Measurements from ENCODE around the gene MBOAT1.

MBOAT1 gene

GRCh38 chr6:20113649-20114224, 98.5 kb downstream of the MBOAT1 start:
- no peaks in the 10 kb centered on the region for H3K4me1 ChIP-seq (ENCODE audit: control insufficient read depth in 1 of 2, insufficient read depth in 2 of 2, low read length in 2 of 2)
- H3K27ac ChIP-seq (ENCODE audit: low read length) = no peak overlapping the region
- H3K9me3 ChIP-seq (ENCODE audit: control insufficient read depth in 1 of 2, low read length in 2 of 2) = no peaks in the 10 kb centered on the region
- no peaks in the 10 kb centered on the region for H3K27me3 ChIP-seq (ENCODE audit: low read depth, low read length)
- H3K36me3 ChIP-seq (ENCODE audit: control insufficient read depth in 1 of 2, insufficient read depth in 2 of 2, low read length in 2 of 2) = peaks cover 21 to 30% of the 10 kb centered on the region in 2 donors
- H3K4me3 ChIP-seq (ENCODE audit: low read depth in 1 of 2, low read length in 2 of 2) = no peak overlapping the region

GRCh38 chr6:20112841-20113240, 99.4 kb downstream of the MBOAT1 start:
- H3K36me3 ChIP-seq (ENCODE audit: control insufficient read depth in 1 of 2, insufficient read depth in 2 of 2, low read length in 2 of 2) = peaks cover 25 to 31% of the 10 kb centered on the region in 2 donors
- H3K27ac ChIP-seq (ENCODE audit: low read length) = no peak overlapping the region
- H3K4me3 ChIP-seq (ENCODE audit: low read depth in 1 of 2, low read length in 2 of 2) = no peak overlapping the region
- no peaks in the 10 kb centered on the region for H3K4me1 ChIP-seq (ENCODE audit: control insufficient read depth in 1 of 2, insufficient read depth in 2 of 2, low read length in 2 of 2)
- no peaks in the 10 kb centered on the region for H3K9me3 ChIP-seq (ENCODE audit: control insufficient read depth in 1 of 2, low read length in 2 of 2)
- no peaks in the 10 kb centered on the region for H3K27me3 ChIP-seq (ENCODE audit: low read depth, low read length)

GRCh38 chr6:20112241-20112640, 100.0 kb downstream of the MBOAT1 start:
- H3K4me1 ChIP-seq (ENCODE audit: control insufficient read depth in 1 of 2, insufficient read depth in 2 of 2, low read length in 2 of 2) = no peaks in the 10 kb centered on the region
- peaks cover 27 to 31% of the 10 kb centered on the region in 2 donors for H3K36me3 ChIP-seq (ENCODE audit: control insufficient read depth in 1 of 2, insufficient read depth in 2 of 2, low read length in 2 of 2)
- no peak overlapping the region for H3K4me3 ChIP-seq (ENCODE audit: low read depth in 1 of 2, low read length in 2 of 2)
- no peaks in the 10 kb centered on the region for H3K9me3 ChIP-seq (ENCODE audit: control insufficient read depth in 1 of 2, low read length in 2 of 2)
- H3K27me3 ChIP-seq (ENCODE audit: low read depth, low read length) = no peaks in the 10 kb centered on the region
- no peak overlapping the region for H3K27ac ChIP-seq (ENCODE audit: low read length)

- no peaks in the 10 kb centered on the region for H3K4me1 ChIP-seq (ENCODE audit: control insufficient read depth in 1 of 2, insufficient read depth in 2 of 2, low read length in 2 of 2)
- no peak overlapping the region for H3K4me3 ChIP-seq (ENCODE audit: low read depth in 1 of 2, low read length in 2 of 2)
- H3K36me3 ChIP-seq (ENCODE audit: control insufficient read depth in 1 of 2, insufficient read depth in 2 of 2, low read length in 2 of 2) = peaks cover 31 to 36% of the 10 kb centered on the region in 2 donors
- no peaks in the 10 kb centered on the region for H3K9me3 ChIP-seq (ENCODE audit: control insufficient read depth in 1 of 2, low read length in 2 of 2)
- H3K27me3 ChIP-seq (ENCODE audit: low read depth, low read length) = no peaks in the 10 kb centered on the region
- no peak overlapping the region for H3K27ac ChIP-seq (ENCODE audit: low read length)
These were observed 101.8 kb downstream of the MBOAT1 start for GRCh38 chr6:20110478-20110877.

- Histone ChIP-seq H3K9me3 (ENCODE audit: control insufficient read depth in 1 of 2, low read length in 2 of 2) (no peaks in the 10 kb centered on the region), H3K4me3 (ENCODE audit: low read depth in 1 of 2, low read length in 2 of 2) (no peak overlapping the region), H3K4me1 (ENCODE audit: control insufficient read depth in 1 of 2, insufficient read depth in 2 of 2, low read length in 2 of 2) (no peaks in the 10 kb centered on the region), H3K27ac (ENCODE audit: low read length) (no peak overlapping the region), H3K36me3 (ENCODE audit: control insufficient read depth in 1 of 2, insufficient read depth in 2 of 2, low read length in 2 of 2) (peaks cover 31 to 32% of the 10 kb centered on the region in 2 donors), H3K27me3 (ENCODE audit: low read depth, low read length) (no peaks in the 10 kb centered on the region)
These were observed 102.7 kb downstream of the MBOAT1 start for GRCh38 chr6:20109526-20109925.

GRCh38 chr6:20105838-20106237, 106.4 kb downstream of the MBOAT1 start:
- Histone ChIP-seq H3K27ac (ENCODE audit: low read length) (no peak overlapping the region), H3K36me3 (ENCODE audit: control insufficient read depth in 1 of 2, insufficient read depth in 2 of 2, low read length in 2 of 2) (peaks cover 19% of the 10 kb centered on the region in 2 donors), H3K27me3 (ENCODE audit: low read depth, low read length) (no peaks in the 10 kb centered on the region), H3K4me3 (ENCODE audit: low read depth in 1 of 2, low read length in 2 of 2) (no peak overlapping the region), H3K9me3 (ENCODE audit: control insufficient read depth in 1 of 2, low read length in 2 of 2) (no peaks in the 10 kb centered on the region), H3K4me1 (ENCODE audit: control insufficient read depth in 1 of 2, insufficient read depth in 2 of 2, low read length in 2 of 2) (no peaks in the 10 kb centered on the region)

- H3K9me3 ChIP-seq (ENCODE audit: control insufficient read depth in 1 of 2, low read length in 2 of 2) = no peaks in the 10 kb centered on the region
- no peak overlapping the region for H3K27ac ChIP-seq (ENCODE audit: low read length)
- H3K36me3 ChIP-seq (ENCODE audit: control insufficient read depth in 1 of 2, insufficient read depth in 2 of 2, low read length in 2 of 2) = peaks cover 19% of the 10 kb centered on the region in 2 donors
- H3K27me3 ChIP-seq (ENCODE audit: low read depth, low read length) = no peaks in the 10 kb centered on the region
- H3K4me3 ChIP-seq (ENCODE audit: low read depth in 1 of 2, low read length in 2 of 2) = no peak overlapping the region
- no peaks in the 10 kb centered on the region for H3K4me1 ChIP-seq (ENCODE audit: control insufficient read depth in 1 of 2, insufficient read depth in 2 of 2, low read length in 2 of 2)
These were observed 107.6 kb downstream of the MBOAT1 start for GRCh38 chr6:20104696-20105095.

- Histone ChIP-seq H3K27me3 (ENCODE audit: low read depth, low read length) (no peaks in the 10 kb centered on the region), H3K4me1 (ENCODE audit: control insufficient read depth in 1 of 2, insufficient read depth in 2 of 2, low read length in 2 of 2) (no peaks in the 10 kb centered on the region), H3K4me3 (ENCODE audit: low read depth in 1 of 2, low read length in 2 of 2) (no peak overlapping the region), H3K27ac (ENCODE audit: low read length) (no peak overlapping the region), H3K9me3 (ENCODE audit: control insufficient read depth in 1 of 2, low read length in 2 of 2) (no peaks in the 10 kb centered on the region), H3K36me3 (ENCODE audit: control insufficient read depth in 1 of 2, insufficient read depth in 2 of 2, low read length in 2 of 2) (peaks cover 9 to 16% of the 10 kb centered on the region in 2 donors)
These were observed 109.7 kb downstream of the MBOAT1 start for GRCh38 chr6:20102397-20103073.

- Histone ChIP-seq H3K36me3 (ENCODE audit: control insufficient read depth in 1 of 2, insufficient read depth in 2 of 2, low read length in 2 of 2) (peaks cover 2 to 12% of the 10 kb centered on the region in 2 donors), H3K4me3 (ENCODE audit: low read depth in 1 of 2, low read length in 2 of 2) (no peak overlapping the region), H3K4me1 (ENCODE audit: control insufficient read depth in 1 of 2, insufficient read depth in 2 of 2, low read length in 2 of 2) (no peaks in the 10 kb centered on the region), H3K9me3 (ENCODE audit: control insufficient read depth in 1 of 2, low read length in 2 of 2) (no peaks in the 10 kb centered on the region), H3K27ac (ENCODE audit: low read length) (no peak overlapping the region), H3K27me3 (ENCODE audit: low read depth, low read length) (no peaks in the 10 kb centered on the region)
These were observed 113.1 kb downstream of the MBOAT1 start for GRCh38 chr6:20099156-20099555.

GRCh38 chr6:20098267-20098876, 113.9 kb downstream of the MBOAT1 start:
- H3K36me3 ChIP-seq (ENCODE audit: control insufficient read depth in 1 of 2, insufficient read depth in 2 of 2, low read length in 2 of 2) = peaks cover 2 to 12% of the 10 kb centered on the region in 2 donors
- H3K4me1 ChIP-seq (ENCODE audit: control insufficient read depth in 1 of 2, insufficient read depth in 2 of 2, low read length in 2 of 2) = no peaks in the 10 kb centered on the region
- no peaks in the 10 kb centered on the region for H3K9me3 ChIP-seq (ENCODE audit: control insufficient read depth in 1 of 2, low read length in 2 of 2)
- H3K27me3 ChIP-seq (ENCODE audit: low read depth, low read length) = no peaks in the 10 kb centered on the region
- no peak overlapping the region for H3K27ac ChIP-seq (ENCODE audit: low read length)
- no peak overlapping the region for H3K4me3 ChIP-seq (ENCODE audit: low read depth in 1 of 2, low read length in 2 of 2)

- Histone ChIP-seq H3K4me3 (ENCODE audit: low read depth in 1 of 2, low read length in 2 of 2) (no peak overlapping the region), H3K27ac (ENCODE audit: low read length) (no peak overlapping the region)
These were observed 115.7 kb downstream of the MBOAT1 start for GRCh38 chr6:20096536-20096935.

More at GRCh38 chr6:20096536-20096935, 115.7 kb downstream of the MBOAT1 start:
- no peaks in the 10 kb centered on the region for H3K9me3 ChIP-seq (ENCODE audit: control insufficient read depth in 1 of 2, low read length in 2 of 2)
- peaks cover 2 to 12% of the 10 kb centered on the region in 2 donors for H3K36me3 ChIP-seq (ENCODE audit: control insufficient read depth in 1 of 2, insufficient read depth in 2 of 2, low read length in 2 of 2)
- H3K4me1 ChIP-seq (ENCODE audit: control insufficient read depth in 1 of 2, insufficient read depth in 2 of 2, low read length in 2 of 2) = no peaks in the 10 kb centered on the region
- no peaks in the 10 kb centered on the region for H3K27me3 ChIP-seq (ENCODE audit: low read depth, low read length)

Data from muscle layer of duodenum (tissue), 2 donors.